ENCODE measurements around the gene SLC16A6.

DNA sequence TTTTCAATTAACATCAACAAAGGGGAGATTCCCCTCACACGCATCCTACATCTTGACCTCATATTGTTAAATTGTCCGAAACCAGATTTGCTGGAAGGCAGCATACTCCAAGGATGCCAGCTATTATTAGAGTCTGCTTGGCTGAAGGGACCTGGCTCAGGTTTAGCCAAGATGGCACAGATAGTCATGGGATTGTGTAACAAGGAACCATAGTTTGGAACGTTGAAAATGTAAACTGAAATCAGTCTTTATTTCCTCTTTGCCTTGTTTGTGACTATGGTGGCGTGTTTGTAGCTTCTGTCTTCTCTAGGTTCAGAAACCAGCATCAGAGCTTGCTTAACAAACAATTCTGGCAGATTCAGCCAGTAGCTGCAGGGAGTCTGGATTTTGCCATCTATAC is 6.3 kb upstream of the SLC16A6 start:
- TF ChIP-seq, protein P1, sequence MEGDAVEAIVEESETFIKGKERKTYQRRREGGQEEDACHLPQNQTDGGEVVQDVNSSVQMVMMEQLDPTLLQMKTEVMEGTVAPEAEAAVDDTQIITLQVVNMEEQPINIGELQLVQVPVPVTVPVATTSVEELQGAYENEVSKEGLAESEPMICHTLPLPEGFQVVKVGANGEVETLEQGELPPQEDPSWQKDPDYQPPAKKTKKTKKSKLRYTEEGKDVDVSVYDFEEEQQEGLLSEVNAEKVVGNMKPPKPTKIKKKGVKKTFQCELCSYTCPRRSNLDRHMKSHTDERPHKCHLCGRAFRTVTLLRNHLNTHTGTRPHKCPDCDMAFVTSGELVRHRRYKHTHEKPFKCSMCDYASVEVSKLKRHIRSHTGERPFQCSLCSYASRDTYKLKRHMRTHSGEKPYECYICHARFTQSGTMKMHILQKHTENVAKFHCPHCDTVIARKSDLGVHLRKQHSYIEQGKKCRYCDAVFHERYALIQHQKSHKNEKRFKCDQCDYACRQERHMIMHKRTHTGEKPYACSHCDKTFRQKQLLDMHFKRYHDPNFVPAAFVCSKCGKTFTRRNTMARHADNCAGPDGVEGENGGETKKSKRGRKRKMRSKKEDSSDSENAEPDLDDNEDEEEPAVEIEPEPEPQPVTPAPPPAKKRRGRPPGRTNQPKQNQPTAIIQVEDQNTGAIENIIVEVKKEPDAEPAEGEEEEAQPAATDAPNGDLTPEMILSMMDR (conservative IDR thresholded peaks at IDR 0.05): no peak
- no peak for TF ChIP-seq ZFX (IDR thresholded peaks at IDR 0.05)

Data from C4-2B (cell line).